HG03571 (cell line): ENCODE data around the gene XYLT1.
"Not testable (repeated sequence)": the region's sequence is repeated elsewhere in the genome, so short reads cannot be mapped to it uniquely, and the experiment has no call there.

Experiments
- ATAC-seq: cut with Tn5 transposase; IDR thresholded peaks from one replicate; pipeline ENCODE4 v1.9.1; 2021; ENCODE audit not compliant: unreplicated experiment

The XYLT1 gene

GRCh38 chr16:17340804-17341203 lies 130.0 kb downstream of the XYLT1 start:
- ATAC-seq = no peak

- no peak for ATAC-seq
These were observed 130.8 kb downstream of the XYLT1 start for GRCh38 chr16:17339764-17340541.

GRCh38 chr16:17338244-17338643 lies 132.5 kb downstream of the XYLT1 start:
- ATAC-seq = no peak

GRCh38 chr16:17336530-17336900 lies 134.2 kb downstream of the XYLT1 start:
- no peak for ATAC-seq

GRCh38 chr16:17335826-17336529 lies 134.8 kb downstream of the XYLT1 start:
- no peak for ATAC-seq

- not testable (repeated sequence) for ATAC-seq
These were observed 135.4 kb downstream of the XYLT1 start for GRCh38 chr16:17335406-17335805.

GRCh38 chr16:17334096-17334495 lies 136.7 kb downstream of the XYLT1 start:
- ATAC-seq = no peak

GRCh38 chr16:17333229-17333628 lies 137.5 kb downstream of the XYLT1 start:
- ATAC-seq = no peak

- ATAC-seq = no peak
These were observed 138.8 kb downstream of the XYLT1 start for GRCh38 chr16:17331991-17332390.

GRCh38 chr16:17331071-17331607 lies 139.6 kb downstream of the XYLT1 start:
- no peak for ATAC-seq

GRCh38 chr16:17330044-17330443 lies 140.7 kb downstream of the XYLT1 start:
- no peak for ATAC-seq

GRCh38 chr16:17329391-17329790 lies 141.4 kb downstream of the XYLT1 start:
- ATAC-seq = no peak

GRCh38 chr16:17328932-17329331 lies 141.8 kb downstream of the XYLT1 start:
- no peak for ATAC-seq

- no peak for ATAC-seq
These were observed 143.0 kb downstream of the XYLT1 start for GRCh38 chr16:17327664-17328335.

GRCh38 chr16:17325476-17326143 lies 145.2 kb downstream of the XYLT1 start:
- no peak for ATAC-seq

GRCh38 chr16:17324451-17324850 lies 146.3 kb downstream of the XYLT1 start:
- no peak for ATAC-seq

- no peak for ATAC-seq
These were observed 147.6 kb downstream of the XYLT1 start for GRCh38 chr16:17323171-17323570.

- ATAC-seq = no peak
These were observed 148.9 kb downstream of the XYLT1 start for GRCh38 chr16:17321824-17322223.

- no peak for ATAC-seq
These were observed 150.8 kb downstream of the XYLT1 start for GRCh38 chr16:17320009-17320408.

GRCh38 chr16:17318238-17318637 lies 152.5 kb downstream of the XYLT1 start:
- ATAC-seq = no peak

- no peak for ATAC-seq
These were observed 154.8 kb downstream of the XYLT1 start for GRCh38 chr16:17316005-17316404.
